Right ventricle myocardium superior (tissue), 1 donor: ENCODE results near the gene C13orf42. TPM values are rescaled to one million over a fixed set of nuclear protein-coding genes. Genes with fewer than 3 reads are reported as not detected.
"Not testable (repeated sequence)": the region's sequence is repeated elsewhere in the genome, so short reads cannot be mapped to it uniquely, and the experiment has no call there.

Experiments used
- ATAC-seq: fragments of 200-7000 bp; cut with Tn5 transposase; one replicate; pipeline ENCODE4 v1.9.1; 2020; ENCODE audit warnings: mild to moderate bottlenecking; ENCODE audit not compliant: poor library complexity
- DNase-seq: peaks from one replicate; pipeline ENCODE4 v3.0.0-alpha.2; 2020
- intact Hi-C: fragments of 100-400 bp; cut with DNase I; formaldehyde crosslinking; loops from one replicate; pipeline ENCODE4 v1.11.2; 2022
- total RNA-seq: library from RNA; stranded (reverse); fragmentation: NEBNext Ultra II Directional; extraction: Animal tissue kit (Norgen Biotek cat#: 25700); gene quantifications from one replicate; pipeline ENCODE4 v1.2.1, GENCODE V29; 2021
- donor health status: DM: no; HTN: yes; CAD: no; lungs with severe emphysema.

The C13orf42 gene
- total RNA-seq, 1 donor from 2014 or later: not detected

DNA sequence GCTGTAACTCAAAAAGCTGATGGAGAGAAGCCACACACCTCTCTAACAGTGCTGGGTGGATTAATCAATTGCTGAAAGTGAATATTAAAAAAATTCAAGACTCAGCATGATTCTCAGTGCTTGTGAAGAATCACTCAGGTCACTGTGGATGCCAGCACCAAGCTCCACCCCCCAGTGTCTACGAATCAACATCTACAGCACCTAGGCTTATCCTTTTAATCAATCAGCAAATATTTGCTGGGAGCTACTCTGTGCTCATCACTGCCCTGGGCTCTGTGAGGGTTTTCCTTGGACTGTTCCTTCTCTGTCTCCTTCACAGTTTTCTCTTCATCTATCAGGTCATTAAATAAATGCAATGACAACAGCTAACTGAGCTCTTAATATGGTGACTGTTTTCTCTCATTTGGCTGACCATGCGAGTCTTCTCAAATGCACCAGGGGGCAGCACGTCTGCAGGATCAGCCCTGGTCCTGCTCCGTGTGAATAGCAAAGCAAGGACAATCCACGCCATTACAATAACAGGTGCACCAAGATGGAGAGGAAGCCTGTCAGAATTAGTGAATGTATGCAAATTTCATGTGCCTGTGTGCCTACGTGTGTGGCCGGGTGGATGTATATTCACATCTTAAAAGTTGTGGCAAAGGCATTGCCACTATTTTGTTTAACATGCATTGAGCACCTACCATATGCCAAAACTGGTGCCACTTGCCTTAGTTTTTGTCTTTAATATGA is 14.6 kb upstream of the C13orf42 start:
- intact Hi-C loops: no loop called here
- ATAC-seq (peak; percentile 82), DNase-seq (peak; percentile 53)

DNA sequence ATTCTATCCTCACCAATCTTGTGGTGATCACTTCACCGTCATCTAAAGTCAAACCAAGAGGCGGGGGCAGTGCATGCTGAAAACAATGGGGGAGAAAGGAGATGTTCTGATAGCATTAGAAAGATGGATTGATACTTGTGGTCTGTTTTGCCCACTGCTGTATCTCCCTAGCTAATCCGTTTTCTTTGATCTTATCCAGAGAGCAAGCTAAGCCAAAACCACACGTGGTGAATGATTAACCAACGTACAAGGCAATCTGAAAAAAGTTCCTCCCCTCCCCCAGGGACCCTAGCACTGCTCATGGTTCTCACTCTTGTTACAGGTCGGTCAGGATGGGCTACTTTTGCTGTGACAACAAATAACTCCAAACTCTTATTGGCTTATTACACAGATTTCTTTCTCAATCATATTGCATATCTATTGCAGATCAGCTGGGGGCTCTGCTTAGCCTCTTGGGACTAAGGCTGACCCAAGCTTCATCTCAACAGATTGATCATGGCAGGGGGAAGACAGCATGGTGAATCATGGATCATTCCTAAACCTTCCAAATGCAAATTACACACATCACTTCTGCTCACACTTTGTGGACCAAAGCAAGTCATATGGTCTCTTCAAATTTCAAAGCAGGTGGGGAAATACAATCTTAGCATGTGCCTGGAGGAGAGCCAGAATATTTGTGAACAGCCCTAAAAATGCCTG is 11.9 kb upstream of the C13orf42 start:
- intact Hi-C loops: no loop called here
- no peak for DNase-seq
- no peak for ATAC-seq

DNA sequence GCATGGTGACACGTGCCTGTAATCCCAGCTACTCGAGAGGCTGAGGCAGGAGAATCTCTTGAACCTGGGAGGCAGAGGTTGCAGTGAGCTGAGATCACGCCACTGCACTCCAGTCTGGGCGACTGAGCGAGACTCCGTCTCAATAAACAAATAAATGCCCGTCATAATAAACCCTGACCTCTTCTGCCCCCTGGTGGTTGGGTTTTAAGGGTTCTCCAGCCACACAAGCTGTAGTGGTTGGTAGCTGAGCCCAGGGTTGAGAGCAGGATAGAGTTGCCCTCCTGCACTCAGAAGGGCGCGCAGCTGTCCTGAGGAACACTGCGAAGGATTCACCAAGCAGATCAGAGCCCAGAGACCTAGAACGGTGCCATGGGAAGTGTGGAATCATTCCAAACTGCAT is 9.8 kb upstream of the C13orf42 start:
- DNase-seq, ATAC-seq, intact Hi-C loops: not testable (repeated sequence)

DNA sequence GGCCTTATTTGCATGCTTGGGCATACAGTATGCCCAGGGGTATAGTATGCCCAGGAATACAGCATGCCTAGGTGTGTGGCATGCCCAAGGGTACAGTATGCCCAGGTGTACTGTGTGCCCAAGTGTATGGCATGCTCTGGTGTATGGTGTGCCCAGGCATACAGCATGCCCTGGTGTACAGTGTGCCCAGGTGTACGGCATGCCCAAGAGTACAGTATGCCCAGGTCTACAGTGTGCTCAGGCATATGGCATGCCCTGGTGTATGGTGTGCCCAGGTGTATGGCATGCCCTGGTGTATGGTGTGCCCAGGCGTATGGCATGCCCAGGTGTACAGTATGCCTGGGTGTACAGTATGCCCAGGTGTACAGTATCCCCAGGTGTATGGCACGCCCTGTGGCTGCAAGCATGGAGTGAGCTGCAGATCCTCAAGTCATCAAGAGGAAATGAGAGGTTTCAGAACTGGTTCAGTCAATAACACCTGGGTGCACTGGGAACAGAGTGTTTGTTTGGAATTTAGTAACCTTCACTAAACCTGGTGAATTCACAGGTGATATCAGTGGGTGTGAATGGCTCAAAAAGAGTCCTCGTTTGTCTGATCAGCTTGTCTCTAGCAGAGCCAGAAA is 7.8 kb upstream of the C13orf42 start:
- intact Hi-C loops: no loop called here
- DNase-seq: no peak
- no peak for ATAC-seq

DNA sequence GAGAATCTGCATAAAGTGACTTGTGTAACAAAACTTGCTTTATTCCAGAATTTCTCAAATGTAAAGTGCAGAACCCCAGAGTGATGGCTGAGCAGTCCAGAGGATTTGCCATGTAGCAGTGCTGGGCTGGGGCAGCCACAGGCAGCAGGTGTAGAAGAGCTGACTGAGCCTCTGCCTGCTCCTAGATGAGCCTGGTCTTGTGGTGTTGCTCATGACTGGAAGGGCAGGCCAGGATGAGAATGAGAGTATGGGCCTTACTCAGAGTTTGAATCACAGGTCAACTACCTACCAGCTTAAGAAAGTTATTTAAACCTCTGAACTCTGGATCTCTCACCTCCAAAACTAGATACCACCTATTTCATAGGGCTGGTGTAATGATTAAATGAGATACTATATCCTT is 2.9 kb upstream of the C13orf42 start:
- intact Hi-C loops: no loop called here
- DNase-seq (no peak), ATAC-seq (no peak)

DNA sequence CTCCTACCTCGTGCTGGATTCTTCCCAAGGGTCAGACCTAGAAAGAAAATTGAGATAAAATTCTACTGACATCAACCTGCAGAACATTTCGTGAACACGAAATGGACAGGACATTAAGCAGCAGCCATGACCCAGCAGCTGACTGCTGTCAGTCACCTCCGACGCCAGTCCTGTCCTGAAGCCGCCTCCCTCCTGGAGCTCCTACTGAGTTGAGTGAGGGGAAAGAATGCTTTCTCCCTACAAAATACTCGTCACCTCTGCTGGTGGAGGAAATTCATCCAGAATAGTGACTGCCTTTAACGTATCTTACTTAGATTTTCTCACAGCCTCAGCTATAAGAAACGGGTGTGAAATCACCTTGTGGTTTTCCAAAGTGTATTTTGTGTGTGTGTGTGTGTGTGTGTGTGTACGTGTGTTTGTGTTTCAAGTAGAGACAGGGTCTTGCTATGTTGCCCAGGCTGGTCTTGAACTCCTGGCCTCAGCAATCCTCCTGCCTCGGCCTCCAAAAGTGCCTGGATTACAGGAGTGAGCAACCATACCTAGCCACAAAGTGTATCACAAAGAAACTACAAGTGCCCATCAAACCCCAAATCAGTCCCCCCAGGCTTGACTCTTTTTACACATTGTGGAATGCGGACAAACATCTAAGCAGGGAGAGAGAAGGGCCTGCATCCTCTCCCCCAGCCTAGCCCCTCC is 2.3 kb upstream of the C13orf42 start:
- intact Hi-C loops: no loop called here
- ATAC-seq: no peak
- DNase-seq: no peak

DNA sequence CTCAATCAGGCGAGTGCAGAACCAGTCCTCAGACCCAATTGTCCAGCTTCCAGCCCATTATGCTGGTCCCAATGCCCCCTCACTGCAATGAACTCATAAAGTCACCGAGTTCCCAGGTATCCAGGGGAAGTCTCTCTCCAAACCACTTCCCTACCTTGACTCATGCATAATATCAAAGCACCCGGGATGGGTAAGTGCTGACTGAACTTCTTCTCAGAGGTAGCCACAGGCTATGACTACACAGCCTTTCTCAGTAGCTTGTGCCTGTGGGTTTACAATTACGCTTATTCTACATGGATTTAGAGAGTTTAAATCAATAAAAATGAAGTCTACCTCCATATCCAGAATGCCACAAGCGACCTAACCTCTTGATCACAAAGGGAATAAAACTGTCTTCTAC is 1.7 kb upstream of the C13orf42 start:
- DNase-seq: no peak

DNA sequence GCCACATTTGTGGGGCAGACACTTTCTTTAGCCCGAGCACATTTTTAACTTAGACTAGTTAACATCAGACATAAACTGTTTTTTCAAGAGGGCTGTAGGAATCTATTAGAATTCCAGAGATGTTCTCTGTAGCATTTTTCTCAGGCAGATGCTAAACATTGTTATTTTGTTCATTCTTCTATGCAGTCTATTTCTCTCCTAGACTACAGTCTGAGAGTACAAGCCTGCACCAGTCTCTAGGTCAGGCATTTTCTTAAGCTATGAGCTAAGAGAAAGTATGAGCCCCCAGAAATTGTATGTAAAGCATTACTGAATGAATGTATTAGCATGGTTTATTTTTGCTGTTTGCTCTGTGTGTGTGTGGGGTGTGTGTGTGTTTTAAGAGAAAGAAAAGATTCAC is 923 bp upstream of the C13orf42 start:
- intact Hi-C loops: no loop called here
- DNase-seq (no peak), ATAC-seq (no peak)

More for the DNA sequence above, 1.7 kb upstream of the C13orf42 start:
- ATAC-seq: no peak
- intact Hi-C loops: no loop called here

DNA sequence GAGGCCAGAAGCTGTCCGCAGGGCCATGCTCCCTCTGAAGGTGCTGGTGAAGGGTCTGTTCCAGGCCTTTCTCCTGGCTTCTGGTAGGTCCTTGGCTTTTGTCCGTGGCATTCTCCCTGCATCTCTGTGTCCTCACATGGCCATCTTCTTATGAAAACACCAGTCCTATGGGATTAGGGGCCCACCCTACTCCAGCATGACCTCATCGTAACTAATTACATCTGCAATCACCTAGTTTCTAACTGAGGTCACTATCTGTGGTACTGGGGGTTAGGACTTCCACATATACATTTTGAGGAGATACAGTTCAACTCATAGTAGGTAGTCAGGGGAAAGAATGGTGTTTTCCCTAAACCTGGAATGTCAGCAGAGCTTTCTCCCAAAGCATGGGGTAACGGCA is 3.1 kb downstream of the C13orf42 start:
- DNase-seq (no peak), ATAC-seq (no peak)
- intact Hi-C loops: no loop called here

DNA sequence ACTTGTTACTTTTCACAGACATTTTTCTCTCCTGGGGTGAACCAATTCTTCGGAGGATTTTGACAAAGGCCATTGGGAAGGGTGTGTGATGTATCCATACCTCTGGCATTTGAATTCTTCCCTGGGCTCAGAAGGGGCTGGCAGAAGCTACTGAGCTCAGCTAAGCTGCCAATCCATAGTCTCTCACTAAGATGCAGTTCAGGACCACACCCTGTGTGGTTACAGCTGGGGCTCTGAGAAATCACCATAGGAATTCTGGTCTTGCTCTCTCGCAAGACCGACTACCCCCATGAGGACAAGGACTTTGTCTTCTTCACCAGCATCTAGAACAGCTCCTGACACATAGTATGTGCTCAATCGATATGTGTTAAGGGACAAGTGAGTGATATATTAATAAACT is 6.0 kb downstream of the C13orf42 start:
- ATAC-seq (no peak), DNase-seq (no peak)
- intact Hi-C loops: no loop called here

DNA sequence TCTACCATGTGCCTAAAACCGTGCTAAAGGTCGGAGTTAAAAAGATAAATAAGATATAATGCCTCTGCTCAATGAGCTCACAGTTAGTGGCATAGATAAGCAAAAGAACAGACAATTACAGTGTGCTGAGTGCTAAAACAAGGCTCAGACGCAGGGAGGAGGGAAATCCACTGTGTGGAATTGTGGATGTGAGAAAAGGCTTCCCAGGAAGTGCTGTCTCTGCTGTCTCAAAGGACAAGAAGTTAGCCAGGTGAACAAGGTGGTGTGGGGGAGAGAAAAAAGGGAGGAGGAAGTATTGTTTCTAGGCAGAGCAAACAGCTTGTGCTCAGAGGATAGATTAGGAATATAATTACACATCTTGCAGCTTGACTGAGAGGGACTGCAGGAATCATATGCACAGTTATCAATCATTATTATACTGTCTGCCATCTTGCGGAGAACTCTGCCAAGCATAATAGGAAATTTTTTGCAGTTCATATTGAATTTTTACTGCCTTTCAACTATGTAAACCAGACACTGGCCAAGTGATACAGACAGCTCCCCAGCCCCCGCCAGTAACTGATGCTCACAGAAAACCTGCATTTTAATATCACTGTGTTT is 9.3 kb downstream of the C13orf42 start:
- DNase-seq: no peak
- intact Hi-C loops: no loop called here
- ATAC-seq: no peak

DNA sequence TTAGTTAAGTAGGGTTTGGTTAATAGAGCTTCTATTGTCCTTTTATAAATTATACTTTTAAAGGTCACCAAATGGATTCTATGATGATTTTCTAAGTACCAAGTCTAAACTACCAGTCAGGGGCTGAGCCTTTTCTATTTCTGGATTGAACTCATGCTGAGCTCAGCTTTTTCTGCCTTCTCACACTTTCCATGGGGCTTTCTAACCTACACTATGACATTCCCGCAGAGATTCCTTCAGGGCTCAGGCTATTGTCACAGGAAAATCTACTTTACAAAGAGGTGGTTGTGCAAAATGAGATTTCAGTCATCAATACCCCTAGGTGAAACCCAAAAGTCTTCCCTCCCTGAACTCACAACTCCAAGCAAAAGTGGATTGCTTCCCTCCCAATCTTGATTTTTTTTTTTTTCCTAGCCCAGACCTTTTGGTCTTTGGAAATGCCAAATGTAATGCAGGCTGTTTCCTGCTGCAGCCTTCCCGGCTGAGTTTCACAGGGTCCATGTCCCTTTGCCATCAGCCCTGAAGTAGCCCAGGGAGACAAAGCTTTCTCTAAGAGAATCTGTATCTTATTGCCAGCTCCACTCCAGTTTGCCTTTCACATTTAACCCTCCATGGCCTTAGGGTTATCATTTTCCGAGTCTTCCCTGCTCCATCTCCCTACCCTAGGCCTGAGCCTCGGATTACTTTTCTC is 13.6 kb downstream of the C13orf42 start:
- intact Hi-C loops: no loop called here
- DNase-seq (no peak), ATAC-seq (no peak)

DNA sequence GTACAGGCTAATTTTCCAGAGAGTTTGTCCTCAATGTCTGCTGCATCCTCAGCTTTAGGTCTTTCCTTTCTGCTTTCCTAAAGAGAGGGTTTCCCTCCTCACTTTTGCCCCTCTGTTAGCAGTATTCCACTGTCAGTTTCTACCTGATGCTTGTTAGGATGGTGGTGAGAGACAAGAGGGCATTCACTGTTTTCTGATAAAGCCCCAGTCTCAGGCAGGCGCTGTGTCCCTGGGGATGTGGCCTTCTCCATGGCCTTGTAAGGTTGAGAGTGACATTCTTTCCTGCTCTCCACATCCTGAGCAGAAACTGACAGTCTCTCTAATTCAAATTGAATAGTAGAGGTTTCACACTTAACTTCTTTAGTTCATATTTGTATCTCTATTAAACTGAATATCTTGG is 14.9 kb downstream of the C13orf42 start:
- no peak for DNase-seq
- ATAC-seq: no peak
- intact Hi-C loops: no loop called here

DNA sequence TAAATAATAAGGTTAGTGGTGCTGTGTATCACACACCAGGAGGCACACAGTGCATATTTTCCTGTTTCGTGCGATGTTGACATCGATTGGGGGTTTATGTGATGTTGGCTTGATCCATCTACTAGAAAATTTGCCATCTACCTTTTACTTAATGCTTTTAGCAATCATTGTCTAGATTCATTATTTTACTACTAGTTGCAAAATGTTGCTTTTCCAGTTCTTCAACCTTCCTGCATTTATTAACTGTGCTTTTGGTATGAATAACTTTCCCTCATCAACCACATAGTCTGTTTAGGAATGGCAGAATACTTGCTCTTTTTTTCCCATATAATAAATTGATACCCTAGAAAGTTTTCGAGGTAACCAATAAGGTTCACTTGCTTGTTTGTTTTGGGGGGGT is 17.5 kb downstream of the C13orf42 start:
- ATAC-seq: no peak
- intact Hi-C loops: no loop called here
- no peak for DNase-seq

DNA sequence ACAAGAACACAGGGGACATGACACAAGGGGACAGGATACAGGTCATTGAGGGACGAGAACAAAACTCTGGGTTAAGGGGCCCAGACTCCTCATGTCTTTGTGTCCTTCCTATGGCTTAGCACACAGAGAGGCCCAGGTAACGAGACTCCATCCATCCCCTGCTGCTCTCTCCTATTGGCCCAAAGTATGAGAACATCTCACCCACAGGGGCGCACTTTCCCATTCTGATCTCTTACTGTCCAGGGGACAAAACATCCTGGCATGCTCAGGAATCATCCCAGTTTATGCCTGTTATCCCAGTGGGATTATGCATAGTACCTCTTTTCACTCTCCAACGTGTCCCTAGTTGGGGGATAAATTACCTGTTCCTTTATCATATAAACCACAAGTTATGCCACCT is 19.2 kb downstream of the C13orf42 start:
- ATAC-seq (no peak), DNase-seq (no peak)
- intact Hi-C loops: no loop called here

DNA sequence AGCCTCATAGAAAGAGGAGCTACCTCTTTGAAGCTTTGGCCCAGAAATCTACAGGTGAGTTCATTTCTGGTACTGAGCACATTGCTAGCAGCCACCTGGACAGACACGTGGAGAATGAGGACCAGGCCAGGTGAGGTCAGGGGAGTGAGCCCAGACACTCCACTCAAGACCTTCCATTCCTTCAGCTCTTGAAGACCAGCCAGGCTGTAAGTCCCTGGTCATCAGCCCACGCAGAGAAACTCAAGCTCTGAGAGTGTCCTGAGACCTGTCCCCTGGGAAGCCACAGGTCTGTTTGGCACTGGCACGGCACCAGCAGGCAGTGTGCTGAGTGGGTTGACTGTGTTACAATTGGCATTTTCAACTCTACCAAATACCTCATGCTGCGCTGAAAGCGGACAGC is 27.4 kb downstream of the C13orf42 start:
- DNase-seq (no peak), ATAC-seq (no peak)
- intact Hi-C loops: no loop called here

DNA sequence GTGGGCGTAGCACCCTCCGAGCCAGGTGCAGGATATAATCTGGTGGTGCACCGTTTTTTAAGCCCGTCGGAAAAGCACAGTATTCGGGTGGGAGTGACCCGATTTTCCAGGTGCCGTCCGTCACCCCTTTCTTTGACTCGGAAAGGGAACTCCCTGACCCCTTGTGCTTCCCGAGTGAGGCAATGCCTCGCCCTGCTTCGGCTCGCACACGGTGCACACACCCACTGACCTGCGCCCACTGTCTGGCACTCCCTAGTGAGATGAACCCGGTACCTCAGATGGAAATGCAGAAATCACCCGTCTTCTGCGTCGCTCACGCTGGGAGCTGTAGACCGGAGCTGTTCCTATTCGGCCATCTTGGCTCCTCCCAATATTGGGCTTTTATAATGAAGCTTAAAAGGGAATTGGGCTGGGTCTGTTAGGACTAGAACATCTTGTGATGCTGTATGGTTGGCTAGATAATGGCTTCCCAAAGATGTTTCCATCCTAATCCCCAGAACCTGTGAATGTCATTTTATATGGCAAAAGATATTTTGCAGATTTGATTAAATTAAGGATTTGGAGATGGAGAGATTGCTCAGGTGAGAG is 30.5 kb downstream of the C13orf42 start:
- intact Hi-C loops, DNase-seq, ATAC-seq: not testable (repeated sequence)

DNA sequence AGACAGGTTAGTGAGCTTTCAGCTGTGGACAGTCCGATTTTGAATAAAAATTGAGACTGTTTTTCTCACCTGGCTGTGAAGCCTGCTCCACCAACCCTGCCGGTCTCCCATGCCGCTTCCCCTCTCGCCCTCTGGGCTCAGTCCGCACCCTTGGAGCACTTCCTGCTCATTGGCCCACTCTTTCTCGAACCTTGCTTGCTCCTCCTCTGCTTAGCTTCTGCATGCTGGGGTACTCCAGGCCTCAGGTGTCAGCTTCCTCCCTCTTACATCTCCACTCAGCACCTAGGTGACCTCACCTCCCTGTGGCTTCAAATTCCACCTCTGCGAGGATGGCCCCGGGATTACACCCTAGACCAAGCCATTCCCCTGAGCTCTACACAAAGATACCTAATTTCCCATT is 39.6 kb downstream of the C13orf42 start:
- DNase-seq (no peak), ATAC-seq (no peak)
- intact Hi-C loops: no loop called here
